ENCODE results near the gene LENEP. TPM values are rescaled to one million over a fixed set of nuclear protein-coding genes. Genes with fewer than 3 reads are reported as not detected.

The LENEP gene
- total RNA-seq, 2 donors from 2014 or later = not detected

DNA sequence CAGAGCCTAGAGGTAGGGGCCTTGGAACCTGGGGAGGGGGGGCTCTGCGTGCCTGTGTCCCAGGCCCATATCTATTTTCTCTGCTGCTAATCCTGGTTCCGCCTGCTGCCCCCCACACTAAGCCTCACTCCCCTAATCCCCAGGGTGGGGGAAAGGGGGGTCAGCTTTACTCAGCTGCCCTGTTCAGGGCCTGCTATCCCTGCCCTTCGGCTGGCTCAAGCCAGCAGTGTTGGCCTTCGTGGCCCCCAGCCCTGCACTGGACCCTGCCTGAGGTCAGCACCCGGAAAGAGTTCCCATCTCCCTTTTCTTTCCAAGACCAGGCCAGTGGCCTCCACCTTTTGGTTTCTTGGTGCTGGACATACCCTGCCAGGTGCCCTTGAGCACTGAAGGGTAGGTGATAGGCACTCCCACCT, 17.6 kb downstream of the LENEP start:
- no peak overlapping the region for H3K4me3 ChIP-seq
- no peaks in the 10 kb centered on the region for H3K27me3 ChIP-seq
- TF ChIP-seq, protein P1, sequence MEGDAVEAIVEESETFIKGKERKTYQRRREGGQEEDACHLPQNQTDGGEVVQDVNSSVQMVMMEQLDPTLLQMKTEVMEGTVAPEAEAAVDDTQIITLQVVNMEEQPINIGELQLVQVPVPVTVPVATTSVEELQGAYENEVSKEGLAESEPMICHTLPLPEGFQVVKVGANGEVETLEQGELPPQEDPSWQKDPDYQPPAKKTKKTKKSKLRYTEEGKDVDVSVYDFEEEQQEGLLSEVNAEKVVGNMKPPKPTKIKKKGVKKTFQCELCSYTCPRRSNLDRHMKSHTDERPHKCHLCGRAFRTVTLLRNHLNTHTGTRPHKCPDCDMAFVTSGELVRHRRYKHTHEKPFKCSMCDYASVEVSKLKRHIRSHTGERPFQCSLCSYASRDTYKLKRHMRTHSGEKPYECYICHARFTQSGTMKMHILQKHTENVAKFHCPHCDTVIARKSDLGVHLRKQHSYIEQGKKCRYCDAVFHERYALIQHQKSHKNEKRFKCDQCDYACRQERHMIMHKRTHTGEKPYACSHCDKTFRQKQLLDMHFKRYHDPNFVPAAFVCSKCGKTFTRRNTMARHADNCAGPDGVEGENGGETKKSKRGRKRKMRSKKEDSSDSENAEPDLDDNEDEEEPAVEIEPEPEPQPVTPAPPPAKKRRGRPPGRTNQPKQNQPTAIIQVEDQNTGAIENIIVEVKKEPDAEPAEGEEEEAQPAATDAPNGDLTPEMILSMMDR (IDR thresholded peaks at IDR 0.05) = no peak
- H3K36me3 ChIP-seq = peaks cover 20% of the 10 kb centered on the region
- DNase-seq (ENCODE audit: low spot score) = no peak
- peaks cover 0 to 75% of the 10 kb centered on the region in 2 donors for H3K4me1 ChIP-seq
- peak overlapping the region; percentile 32 to 40 for H3K27ac ChIP-seq
- H3K9me3 ChIP-seq = no peaks in the 10 kb centered on the region

GRCh38 chr1:155011437-155012025, 18.1 kb downstream of the LENEP start:
- Histone ChIP-seq H3K27ac (peak overlapping the region; percentile 32 to 40), H3K36me3 (peaks cover 25% of the 10 kb centered on the region), H3K4me1 (peaks cover 0 to 71% of the 10 kb centered on the region in 2 donors), H3K27me3 (no peaks in the 10 kb centered on the region), H3K4me3 (no peak overlapping the region), H3K9me3 (no peaks in the 10 kb centered on the region)
- DNase-seq (ENCODE audit: low spot score) = no peak
- TF ChIP-seq, protein P1 (IDR thresholded peaks at IDR 0.05) = no peak

- no peaks in the 10 kb centered on the region for H3K27me3 ChIP-seq
- peak; percentile 89 for DNase-seq (ENCODE audit: low spot score)
- H3K4me3 ChIP-seq = no peak overlapping the region
- peaks cover 26% of the 10 kb centered on the region for H3K36me3 ChIP-seq
- H3K4me1 ChIP-seq = peaks cover 0 to 71% of the 10 kb centered on the region in 2 donors
- H3K27ac ChIP-seq = peak overlapping the region; percentile 32 to 40
- no peaks in the 10 kb centered on the region for H3K9me3 ChIP-seq
- TF ChIP-seq, protein P1 (IDR thresholded peaks at IDR 0.05) = no peak
These were observed 18.7 kb downstream of the LENEP start for GRCh38 chr1:155012026-155012546.

DNA sequence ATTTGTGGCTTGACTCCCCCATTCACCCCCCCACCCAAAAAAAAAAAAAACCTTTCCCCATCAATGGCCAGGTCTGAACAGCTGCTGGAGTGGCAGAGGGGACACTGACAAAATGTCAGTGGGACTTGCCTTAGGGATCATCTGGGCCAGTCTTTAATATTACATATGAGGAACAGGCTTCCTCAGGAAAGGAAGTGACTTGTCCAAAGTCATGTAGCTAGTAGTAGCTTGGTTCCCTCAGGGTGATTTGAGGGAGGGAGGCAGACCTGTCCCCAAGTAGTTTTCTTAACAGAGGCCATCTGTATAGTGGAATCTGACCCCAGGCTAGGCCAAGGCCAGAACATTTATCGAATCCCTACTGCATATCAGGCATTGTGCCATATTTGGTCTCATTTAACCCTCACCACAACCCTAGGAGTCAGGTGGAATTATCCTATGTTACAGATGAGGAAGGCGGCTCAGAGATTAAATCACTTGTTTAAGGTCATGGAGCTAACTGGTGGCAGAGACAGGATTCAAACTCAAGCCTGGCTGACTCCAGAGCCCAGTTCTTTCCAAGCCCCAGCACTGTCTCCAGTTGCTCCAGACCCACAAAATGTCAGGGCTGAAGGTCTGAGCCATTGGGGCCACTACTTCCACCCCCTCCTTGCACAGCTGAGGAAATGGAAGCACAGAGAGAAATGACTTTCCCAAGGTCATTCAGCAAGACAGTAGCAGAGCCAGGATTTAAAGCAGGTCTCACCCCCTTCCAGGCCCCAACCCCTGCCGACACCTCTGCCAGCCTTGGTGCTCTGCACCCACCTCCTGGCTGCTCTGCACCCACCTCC, 19.6 kb downstream of the LENEP start:
- no peak for DNase-seq (ENCODE audit: low spot score)
- Histone ChIP-seq H3K27ac (peak overlapping the region; percentile 29 to 40), H3K4me1 (peaks cover 0 to 69% of the 10 kb centered on the region in 2 donors), H3K36me3 (peaks cover 26% of the 10 kb centered on the region), H3K9me3 (no peaks in the 10 kb centered on the region), H3K27me3 (no peaks in the 10 kb centered on the region), H3K4me3 (no peak overlapping the region)
- TF ChIP-seq, protein P1 (IDR thresholded peaks at IDR 0.05) = no peak

- Histone ChIP-seq H3K27me3 (no peaks in the 10 kb centered on the region), H3K4me1 (peaks cover 0 to 69% of the 10 kb centered on the region in 2 donors), H3K27ac (peak overlapping the region in 1 of 2 donors; percentile 40), H3K9me3 (no peaks in the 10 kb centered on the region), H3K4me3 (no peak overlapping the region), H3K36me3 (peaks cover 26% of the 10 kb centered on the region)
- no peak for DNase-seq (ENCODE audit: low spot score)
- TF ChIP-seq, protein P1 (IDR thresholded peaks at IDR 0.05) = no peak
These were observed 20.2 kb downstream of the LENEP start for GRCh38 chr1:155013632-155014031.
